Activated T-cell treated with anti-CD3 and anti-CD28 coated beads for 48 hours (primary cell): Measurements from ENCODE around the gene RPP14.

Experiments
- DNase-seq: peaks from one replicate; pipeline ENCODE4 v3.0.0-alpha.2; 2020; ENCODE audit warnings: low read depth

The RPP14 gene

DNA sequence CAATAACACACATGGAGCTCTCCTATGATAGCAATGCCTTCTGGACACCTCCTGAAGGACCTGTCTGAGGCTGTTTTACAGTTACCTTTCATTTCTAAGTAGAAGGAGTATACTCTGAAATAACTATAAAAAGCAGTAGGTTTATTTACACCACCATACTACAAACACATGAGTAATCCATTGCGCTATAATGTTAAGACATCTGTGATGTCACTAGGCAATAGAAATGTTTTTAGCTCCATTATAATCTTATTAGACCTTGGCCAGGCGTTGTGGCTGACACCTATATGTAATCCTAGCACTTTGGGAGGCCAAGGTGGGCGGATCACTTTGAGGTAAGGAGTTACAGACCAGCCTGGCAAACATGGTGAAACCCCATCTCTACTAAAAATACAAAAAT is 51.4 kb downstream of the RPP14 start:
- no peak for DNase-seq

DNA sequence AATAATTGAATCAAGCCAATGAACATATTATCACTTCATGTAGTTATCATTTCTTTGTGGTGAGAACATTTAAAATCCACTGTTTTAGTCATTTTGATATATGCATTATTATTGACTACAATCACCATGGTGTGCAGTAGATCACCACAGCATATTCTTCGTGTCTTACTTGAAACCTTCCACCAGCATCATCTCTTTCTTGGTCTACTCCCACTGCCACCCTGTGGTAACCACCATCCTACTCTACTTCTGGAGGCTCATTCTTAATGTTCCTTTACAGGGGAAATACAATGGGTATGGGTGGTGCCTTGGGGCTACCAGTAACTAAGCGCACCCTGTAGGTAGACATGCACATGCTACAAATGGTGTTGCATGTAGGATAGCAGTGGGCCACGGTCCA is 52.0 kb downstream of the RPP14 start:
- no peak for DNase-seq

DNA sequence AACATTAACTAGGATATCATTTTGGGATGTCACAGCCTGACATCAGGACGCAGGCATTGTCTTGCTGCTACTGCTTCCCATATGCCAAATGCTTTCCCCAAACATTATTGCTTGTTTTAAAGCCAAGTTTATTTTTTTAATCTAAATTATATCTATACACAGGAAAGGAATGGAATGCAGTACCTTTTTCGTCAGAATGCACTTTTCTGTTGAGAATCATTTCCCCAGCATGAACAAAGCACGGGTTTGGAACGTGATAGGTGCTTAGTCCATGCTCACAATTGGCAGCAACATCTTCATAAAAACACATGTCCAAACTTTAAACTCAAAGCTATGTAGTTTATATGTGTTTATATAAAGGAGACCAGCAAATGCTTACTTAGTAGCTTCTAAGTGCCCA is 52.8 kb downstream of the RPP14 start:
- no peak for DNase-seq

DNA sequence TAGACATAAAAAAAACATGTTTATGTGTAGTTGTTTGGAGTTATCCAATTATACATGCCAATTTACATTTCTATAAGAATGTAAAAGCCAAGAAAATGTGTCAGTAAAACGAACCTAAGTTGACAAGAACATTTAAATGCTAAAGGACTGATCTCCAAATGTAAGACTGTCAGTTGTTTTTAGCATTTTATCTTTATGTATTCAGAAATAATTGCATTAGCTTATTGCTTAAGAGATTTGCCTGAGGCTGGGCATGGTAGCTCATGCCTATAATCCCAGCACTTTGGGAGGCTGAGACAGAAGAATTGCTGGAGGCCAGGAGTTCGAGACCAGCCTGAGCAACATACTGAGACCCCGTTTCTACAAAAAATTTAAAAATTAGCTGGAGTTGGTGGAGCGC is 53.6 kb downstream of the RPP14 start:
- no peak for DNase-seq

DNA sequence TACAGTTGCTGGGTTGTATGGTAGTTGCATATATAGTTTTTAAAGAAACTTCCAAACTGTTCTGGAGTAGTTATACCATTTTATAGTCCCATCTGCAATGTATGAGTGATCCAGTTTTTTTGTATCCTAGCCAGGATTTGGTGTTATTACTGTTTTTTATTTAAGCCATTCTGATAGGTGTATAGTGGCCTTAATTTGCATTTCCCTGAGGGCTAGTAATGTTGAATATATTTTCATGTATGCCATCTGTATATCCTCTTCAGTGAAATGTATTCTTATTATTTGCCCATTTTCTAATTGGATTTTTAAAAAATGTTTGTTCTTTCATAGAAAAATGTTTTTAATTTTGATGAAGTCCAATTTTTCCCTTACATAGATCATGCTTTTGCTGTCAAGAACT is 55.8 kb downstream of the RPP14 start:
- no peak for DNase-seq

DNA sequence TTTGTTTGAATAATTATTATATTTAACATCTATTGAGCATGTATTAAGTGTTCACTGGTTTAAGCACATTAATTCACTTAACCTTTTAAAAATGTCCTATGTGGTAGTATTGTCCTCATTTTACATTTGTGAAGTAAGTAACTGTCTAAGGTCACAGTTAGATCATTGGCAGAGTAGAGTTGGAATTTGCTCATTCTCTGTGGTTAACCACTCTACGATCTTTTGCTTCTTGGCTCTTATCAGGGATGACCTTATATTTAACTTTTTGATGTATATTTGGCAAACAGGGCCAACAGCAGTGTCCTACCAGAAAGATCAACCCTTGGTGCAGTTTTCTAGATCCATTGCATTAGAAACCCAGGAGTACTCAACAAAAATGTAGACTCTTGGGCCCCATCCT is 60.7 kb downstream of the RPP14 start:
- no peak for DNase-seq

DNA sequence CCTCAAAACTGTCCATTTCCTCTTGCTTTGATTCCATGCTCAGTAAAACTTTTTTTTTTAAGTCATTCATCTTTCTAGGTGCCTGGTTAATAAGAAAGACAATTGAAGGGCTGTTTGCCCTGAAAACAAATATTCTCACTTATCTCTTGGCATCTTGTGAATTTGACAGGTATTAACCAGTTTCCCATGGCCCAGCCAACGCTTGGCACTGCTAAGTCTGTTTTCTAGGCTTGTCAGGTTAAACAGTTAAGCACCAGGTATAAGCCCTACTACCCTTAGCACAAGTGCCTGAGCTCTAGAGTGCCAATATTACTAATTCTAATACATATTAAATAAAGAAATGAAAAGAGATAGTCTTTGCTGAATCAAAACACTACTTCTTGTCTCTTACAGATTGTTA is 63.0 kb downstream of the RPP14 start:
- DNase-seq: no peak
